ENCODE results near the gene CACHD1. TPM values are rescaled to one million over a fixed set of nuclear protein-coding genes. Genes with fewer than 3 reads are reported as not detected.

CACHD1 gene
- total RNA-seq, 4 donors from 2014 or later: 6.9 to 14.7 (median 11.6) TPM

- H3K27ac ChIP-seq: no peak overlapping the region
- no peak for DNase-seq (ENCODE audit: low spot score in 2 of 2)
- peaks cover 50% of the 10 kb centered on the region for H3K4me1 ChIP-seq
- H3K4me3 ChIP-seq: no peak overlapping the region
- 44% methylated on average over 2 of the region's 2 CpGs for WGBS
- H3K36me3 ChIP-seq: no peaks in the 10 kb centered on the region
- TF ChIP-seq POLR2AphosphoS5 (IDR thresholded peaks at IDR 0.05): no peak
- no peak for TF ChIP-seq CTCF (IDR thresholded peaks at IDR 0.05)
- no peak for TF ChIP-seq POLR2A (IDR thresholded peaks at IDR 0.05)
- no peak for TF ChIP-seq EP300 (IDR thresholded peaks at IDR 0.05)
- no peaks in the 10 kb centered on the region for H3K9me3 ChIP-seq
- H3K27me3 ChIP-seq: no peaks in the 10 kb centered on the region
These were observed 76.1 kb downstream of the CACHD1 start for GRCh38 chr1:64546013-64546412.

GRCh38 chr1:64549464-64550239, 79.7 kb downstream of the CACHD1 start:
- DNase-seq (ENCODE audit: low spot score in 2 of 2): no peak
- 32% methylated on average over 6 of the region's 6 CpGs for WGBS
- H3K4me1 ChIP-seq: peaks cover 47% of the 10 kb centered on the region
- H3K36me3 ChIP-seq: no peaks in the 10 kb centered on the region
- H3K4me3 ChIP-seq: no peak overlapping the region
- TF ChIP-seq EP300 (IDR thresholded peaks at IDR 0.05) (no peak), POLR2AphosphoS5 (IDR thresholded peaks at IDR 0.05) (no peak), CTCF (IDR thresholded peaks at IDR 0.05) (no peak), POLR2A (IDR thresholded peaks at IDR 0.05) (no peak)
- H3K9me3 ChIP-seq: no peaks in the 10 kb centered on the region
- no peaks in the 10 kb centered on the region for H3K27me3 ChIP-seq
- no peak overlapping the region for H3K27ac ChIP-seq

GRCh38 chr1:64550510-64550909, 80.6 kb downstream of the CACHD1 start:
- Histone ChIP-seq H3K27ac (no peak overlapping the region), H3K9me3 (no peaks in the 10 kb centered on the region), H3K4me1 (peaks cover 38% of the 10 kb centered on the region), H3K27me3 (no peaks in the 10 kb centered on the region), H3K36me3 (no peaks in the 10 kb centered on the region), H3K4me3 (no peak overlapping the region)
- no peak for DNase-seq (ENCODE audit: low spot score in 2 of 2)
- TF ChIP-seq POLR2A (IDR thresholded peaks at IDR 0.05) (no peak), EP300 (IDR thresholded peaks at IDR 0.05) (no peak), CTCF (IDR thresholded peaks at IDR 0.05) (no peak), POLR2AphosphoS5 (IDR thresholded peaks at IDR 0.05) (no peak)
- 78% methylated on average over 5 of the region's 5 CpGs for WGBS

GRCh38 chr1:64550946-64551605, 81.1 kb downstream of the CACHD1 start:
- H3K27ac ChIP-seq: no peak overlapping the region
- no peak for DNase-seq (ENCODE audit: low spot score in 2 of 2)
- H3K36me3 ChIP-seq: no peaks in the 10 kb centered on the region
- H3K4me3 ChIP-seq: no peak overlapping the region
- no peak for TF ChIP-seq EP300 (IDR thresholded peaks at IDR 0.05)
- no peak for TF ChIP-seq CTCF (IDR thresholded peaks at IDR 0.05)
- TF ChIP-seq POLR2A (IDR thresholded peaks at IDR 0.05): no peak
- TF ChIP-seq POLR2AphosphoS5 (IDR thresholded peaks at IDR 0.05): no peak
- no peaks in the 10 kb centered on the region for H3K27me3 ChIP-seq
- H3K4me1 ChIP-seq: peaks cover 32% of the 10 kb centered on the region
- WGBS: 70% methylated on average over 4 of the region's 4 CpGs
- H3K9me3 ChIP-seq: no peaks in the 10 kb centered on the region

- 84% methylated on average over 4 of the region's 4 CpGs for WGBS
- H3K27me3 ChIP-seq: no peaks in the 10 kb centered on the region
These were observed 83.4 kb downstream of the CACHD1 start for GRCh38 chr1:64553285-64553684.

More at GRCh38 chr1:64553285-64553684, 83.4 kb downstream of the CACHD1 start:
- Histone ChIP-seq H3K27ac (no peak overlapping the region), H3K4me3 (no peak overlapping the region), H3K36me3 (peaks cover 4% of the 10 kb centered on the region), H3K9me3 (no peaks in the 10 kb centered on the region), H3K4me1 (peaks cover 22% of the 10 kb centered on the region)
- DNase-seq (ENCODE audit: low spot score in 2 of 2): no peak
- no peak for TF ChIP-seq POLR2A (IDR thresholded peaks at IDR 0.05)
- TF ChIP-seq POLR2AphosphoS5 (IDR thresholded peaks at IDR 0.05): no peak
- TF ChIP-seq CTCF (IDR thresholded peaks at IDR 0.05): no peak
- TF ChIP-seq EP300 (IDR thresholded peaks at IDR 0.05): no peak
